ENCODE data around the gene GPATCH3. TPM values are rescaled to one million over a fixed set of nuclear protein-coding genes. Genes with fewer than 3 reads are reported as not detected.

The GPATCH3 gene
- total and polyA plus RNA-seq, 2 donors (not counting 3 experiments of a cell fraction or from before 2014, with no cell fraction given) = 12.1 to 17.7 TPM

DNA sequence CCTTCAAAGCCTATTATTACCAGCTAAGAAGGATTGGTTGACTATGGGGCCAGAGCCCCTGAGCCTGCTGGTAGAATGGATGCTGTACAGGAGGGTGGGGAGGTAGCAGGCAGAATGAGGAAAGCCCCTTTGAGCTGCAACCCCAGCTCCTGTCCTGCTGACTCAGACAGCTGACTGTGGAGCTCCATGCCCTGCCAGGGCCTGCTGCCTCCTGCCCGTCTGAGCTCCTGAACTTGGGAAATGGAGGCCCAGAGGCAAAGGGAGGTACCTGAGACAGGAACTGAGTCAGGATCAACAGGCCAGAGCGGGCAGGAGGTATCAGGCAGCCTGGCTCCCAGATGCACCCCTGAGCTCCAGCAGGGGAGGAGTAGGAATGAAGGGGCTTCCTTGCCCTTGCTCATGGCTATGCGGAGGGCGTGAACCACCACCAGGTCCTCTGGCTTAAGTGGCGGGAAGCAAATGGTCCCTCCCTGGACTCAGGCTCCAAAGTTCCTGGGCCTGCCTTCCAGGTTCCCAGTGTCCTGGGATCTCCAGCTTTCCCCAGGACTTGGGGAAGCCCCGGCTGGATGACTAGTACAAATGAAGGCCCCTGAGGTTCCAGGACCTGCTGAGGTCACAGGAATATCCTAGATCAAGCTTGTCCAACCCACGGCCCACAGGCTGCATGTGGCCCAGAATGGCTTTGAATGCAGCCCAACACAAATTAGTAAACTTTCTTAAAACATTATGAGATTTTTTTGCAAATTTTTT lies 41.2 kb downstream of the GPATCH3 start:
- no peak for TF ChIP-seq GATA2 (IDR thresholded peaks at IDR 0.05; ENCODE audit: insufficient read depth, insufficient read length, low read depth, low read length)
- no peak for TF ChIP-seq POLR2A (IDR thresholded peaks at IDR 0.05; ENCODE audit: low read depth, low read length)
- no peak for TF ChIP-seq EZH2 (IDR thresholded peaks at IDR 0.05; ENCODE audit: borderline replicate concordance, low read depth, low read length, severe bottlenecking)
- TF ChIP-seq MYC (IDR thresholded peaks at IDR 0.05; ENCODE audit: low read depth, low read length) = no peak
- no peak for TF ChIP-seq FOS (IDR thresholded peaks at IDR 0.05; ENCODE audit: borderline replicate concordance, insufficient read depth, low read length)
- no peak for TF ChIP-seq POLR2AphosphoS5 (IDR thresholded peaks at IDR 0.05; ENCODE audit: insufficient read depth, low read depth, low read length)
- TF ChIP-seq, protein P1, sequence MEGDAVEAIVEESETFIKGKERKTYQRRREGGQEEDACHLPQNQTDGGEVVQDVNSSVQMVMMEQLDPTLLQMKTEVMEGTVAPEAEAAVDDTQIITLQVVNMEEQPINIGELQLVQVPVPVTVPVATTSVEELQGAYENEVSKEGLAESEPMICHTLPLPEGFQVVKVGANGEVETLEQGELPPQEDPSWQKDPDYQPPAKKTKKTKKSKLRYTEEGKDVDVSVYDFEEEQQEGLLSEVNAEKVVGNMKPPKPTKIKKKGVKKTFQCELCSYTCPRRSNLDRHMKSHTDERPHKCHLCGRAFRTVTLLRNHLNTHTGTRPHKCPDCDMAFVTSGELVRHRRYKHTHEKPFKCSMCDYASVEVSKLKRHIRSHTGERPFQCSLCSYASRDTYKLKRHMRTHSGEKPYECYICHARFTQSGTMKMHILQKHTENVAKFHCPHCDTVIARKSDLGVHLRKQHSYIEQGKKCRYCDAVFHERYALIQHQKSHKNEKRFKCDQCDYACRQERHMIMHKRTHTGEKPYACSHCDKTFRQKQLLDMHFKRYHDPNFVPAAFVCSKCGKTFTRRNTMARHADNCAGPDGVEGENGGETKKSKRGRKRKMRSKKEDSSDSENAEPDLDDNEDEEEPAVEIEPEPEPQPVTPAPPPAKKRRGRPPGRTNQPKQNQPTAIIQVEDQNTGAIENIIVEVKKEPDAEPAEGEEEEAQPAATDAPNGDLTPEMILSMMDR (IDR thresholded peaks at IDR 0.05; ENCODE audit: extremely low read depth in 1 of 2, insufficient read depth in 1 of 2, low read depth in 1 of 2, low read length in 2 of 2) = no peak
- TF ChIP-seq, protein P2, sequence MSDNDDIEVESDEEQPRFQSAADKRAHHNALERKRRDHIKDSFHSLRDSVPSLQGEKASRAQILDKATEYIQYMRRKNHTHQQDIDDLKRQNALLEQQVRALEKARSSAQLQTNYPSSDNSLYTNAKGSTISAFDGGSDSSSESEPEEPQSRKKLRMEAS (IDR thresholded peaks at IDR 0.05; ENCODE audit: insufficient read depth, insufficient read length) = no peak
- Histone ChIP-seq H2AFZ (ENCODE audit: low read depth, low read length) (no peak overlapping the region), H3K4me1 (ENCODE audit: control insufficient read depth, extremely low read depth, insufficient read depth, low read length) (peaks cover under 1% of the 10 kb centered on the region), H3K36me3 (ENCODE audit: control insufficient read depth in 2 of 2, extremely low read depth in 1 of 2, insufficient read depth in 2 of 2, low read length in 2 of 2) (peaks cover under 1 to 8% of the 10 kb centered on the region in 2 experiments), H4K20me1 (replicated peaks; ENCODE audit: control insufficient read depth, extremely low read depth, insufficient read depth, low read length) (no peaks in the 10 kb centered on the region), H3K27me3 (ENCODE audit: control insufficient read depth in 2 of 2, insufficient read depth in 2 of 2, low read length in 2 of 2) (no peaks in the 10 kb centered on the region), H3K9me3 (replicated peaks; ENCODE audit: control insufficient read depth, insufficient read depth, low read length) (no peaks in the 10 kb centered on the region), H3K27ac (ENCODE audit: insufficient read depth, low read depth, low read length) (no peak overlapping the region), H3K4me2 (ENCODE audit: insufficient read depth, low read length) (no peak overlapping the region), H3K9ac (replicated peaks; ENCODE audit: extremely low read depth, insufficient read depth, low read length) (no peak overlapping the region), H3K79me2 (ENCODE audit: control insufficient read depth, insufficient read depth, low read length) (no peaks in the 10 kb centered on the region), H3K4me3 (replicated peaks in 1 of 3; ENCODE audit: insufficient read depth in 1 of 3, low read depth in 1 of 3, low read length in 3 of 3) (no peak overlapping the region), H3K9me1 (replicated peaks; ENCODE audit: control insufficient read depth, extremely low read depth, insufficient read depth, low read length) (no peaks in the 10 kb centered on the region)
- POLR2A ChIA-PET = interaction anchor here (1.2 kb wide), 1 partner anchor 9 kb away, joined by 5 read pairs; no protein-coding TSS in a partner anchor
- intact Hi-C loops (cut with micrococcal nuclease) (no loop called here), dilution Hi-C loops (cut with MboI; ENCODE audit: extremely low pct_ligation_motif_present, low sequenced_read_pairs) (no loop called here)
- FAIRE-seq (no peak), DNase-seq (ENCODE audit: low read depth, low spot score) (no peak)
- BruUV-seq (replicated peaks) = no TSS peak
- CTCF ChIA-PET = interaction anchor here (0.9 to 4.5 kb wide), 10 partner anchors 9 to 260 kb away, joined by 3 to 21 read pairs (median 4); no protein-coding TSS in a partner anchor

Data from endothelial cell of umbilical vein (primary cell).